Thymus (tissue), 11 donors: ENCODE measurements around the gene TMOD3. TPM values are rescaled to one million over a fixed set of nuclear protein-coding genes. Genes with fewer than 3 reads are reported as not detected.

Experiments
- DNase-seq, 9 donors: peaks; one replicate each; pipeline ENCODE4 v3.0.0-alpha.2; 2013; ENCODE audit warnings: low spot score in 9 of 9, low read depth in 6 of 9, missing footprints in 1 of 9
- H3K27ac ChIP-seq, 2 donors: one replicate each; pipeline ENCODE4 v1.5.1; 2013; ENCODE audit warnings: control low read depth in 1 of 2, low read depth in 1 of 2, low read length in 1 of 2, mild to moderate bottlenecking in 1 of 2, moderate library complexity in 1 of 2
- H3K27me3 ChIP-seq, 2 donors: one replicate each; pipeline ENCODE4 v1.5.1; 2013; ENCODE audit warnings: low read length in 1 of 2; ENCODE audit not compliant: control insufficient read depth in 2 of 2, insufficient read depth in 1 of 2
- H3K36me3 ChIP-seq, 2 donors: one replicate each; pipeline ENCODE4 v1.5.1; 2013; ENCODE audit warnings: low read length in 1 of 2, mild to moderate bottlenecking in 1 of 2, moderate library complexity in 1 of 2; ENCODE audit not compliant: control insufficient read depth in 2 of 2, insufficient read depth in 2 of 2
- H3K4me1 ChIP-seq, 2 donors: one replicate each; pipeline ENCODE4 v1.5.1; 2013; ENCODE audit warnings: low read length in 2 of 2; ENCODE audit not compliant: control insufficient read depth in 2 of 2, insufficient read depth in 2 of 2
- H3K4me3 ChIP-seq, 2 donors: one replicate each; pipeline ENCODE4 v1.5.1; 2013; ENCODE audit warnings: low read length in 2 of 2, control low read depth in 1 of 2, mild to moderate bottlenecking in 1 of 2
- H3K9me3 ChIP-seq, 2 donors: one replicate each; pipeline ENCODE4 v1.5.1; 2013; ENCODE audit warnings: low read length in 1 of 2, mild to moderate bottlenecking in 1 of 2; ENCODE audit not compliant: control insufficient read depth in 2 of 2, insufficient read depth in 1 of 2
- WGBS: extraction: QIAGEN DNeasy Blood & Tissue Kit; methylation state at CpG from one replicate; pipeline ENCODE4 v1.1.7; 2013; 5-methylcytosine and 5-hydroxymethylcytosine counted together
- polyA plus RNA-seq: library from polyadenylated mRNA; stranded (reverse); fragments of 200-250 nt; gene quantifications from one replicate; pipeline ENCODE4 v1.2.3, GENCODE V29; 2013
- total RNA-seq: library from RNA; stranded (reverse); fragments of 120-200 nt; gene quantifications from one replicate; pipeline ENCODE4 v1.2.4, GENCODE V29; 2013
- donor health status: healthy.

TMOD3 gene
- total and polyA plus RNA-seq, 2 donors = 15.8 to 26.3 TPM

DNA sequence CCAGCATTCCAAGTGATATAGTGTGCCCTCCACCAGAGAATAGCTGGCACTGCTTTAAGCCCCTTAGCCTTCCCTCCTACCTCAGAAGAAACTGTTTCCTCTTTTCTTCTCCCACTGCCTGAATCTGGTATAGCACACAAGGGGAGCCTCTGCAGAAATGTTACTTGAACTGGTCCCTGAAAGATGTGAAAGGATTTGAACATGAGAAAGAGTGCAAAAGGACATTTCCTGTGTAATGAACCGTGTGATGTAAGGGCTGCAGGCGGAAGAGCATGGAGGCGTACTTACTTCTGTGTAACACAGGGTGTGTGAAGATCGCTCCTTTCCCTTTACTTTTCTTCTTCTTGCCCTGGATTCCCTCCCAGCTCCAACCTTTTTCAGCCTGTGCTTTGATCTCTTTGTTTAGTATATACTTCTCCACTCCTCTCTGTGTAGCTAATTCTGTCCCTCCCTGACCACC, 8.4 kb downstream of the TMOD3 start:
- 71% methylated on average over 4 of the region's 4 CpGs for WGBS
- H3K4me1 ChIP-seq = peaks cover 4 to 8% of the 10 kb centered on the region in 2 donors
- peak overlapping the region in 1 of 2 donors; percentile 34 for H3K27ac ChIP-seq

DNA sequence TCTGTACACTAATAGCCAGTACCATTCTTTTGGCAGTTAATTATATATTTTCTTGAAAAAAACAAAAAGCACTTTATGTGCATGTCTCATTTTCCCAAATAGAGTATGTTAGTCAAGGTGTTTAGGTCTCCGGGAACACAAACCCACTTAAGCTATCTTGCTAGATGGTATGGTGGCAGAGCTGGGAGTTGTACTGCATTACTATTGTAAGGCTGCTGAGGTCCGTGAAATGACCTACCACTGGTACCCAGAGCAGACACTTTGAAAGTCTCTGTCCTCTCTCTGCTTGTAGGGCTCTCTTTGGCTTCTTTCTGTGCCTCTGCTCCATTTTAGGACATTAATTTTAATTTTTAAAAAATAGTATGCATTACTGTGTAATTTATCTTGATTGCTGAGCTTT, 8.8 kb downstream of the TMOD3 start:
- Histone ChIP-seq H3K4me1 (peaks cover 5 to 12% of the 10 kb centered on the region in 2 donors), H3K36me3 (no peaks in the 10 kb centered on the region), H3K9me3 (no peaks in the 10 kb centered on the region), H3K4me3 (no peak overlapping the region), H3K27ac (no peak overlapping the region), H3K27me3 (no peaks in the 10 kb centered on the region)
- WGBS = 96% methylated on average over 2 of the region's 2 CpGs
- no peak for DNase-seq

More for the DNA sequence above, 8.4 kb downstream of the TMOD3 start:
- Histone ChIP-seq H3K27me3 (no peaks in the 10 kb centered on the region), H3K36me3 (no peaks in the 10 kb centered on the region), H3K9me3 (no peaks in the 10 kb centered on the region), H3K4me3 (no peak overlapping the region)
- DNase-seq = peak in 2 of 9 donors; percentile 21 to 37

DNA sequence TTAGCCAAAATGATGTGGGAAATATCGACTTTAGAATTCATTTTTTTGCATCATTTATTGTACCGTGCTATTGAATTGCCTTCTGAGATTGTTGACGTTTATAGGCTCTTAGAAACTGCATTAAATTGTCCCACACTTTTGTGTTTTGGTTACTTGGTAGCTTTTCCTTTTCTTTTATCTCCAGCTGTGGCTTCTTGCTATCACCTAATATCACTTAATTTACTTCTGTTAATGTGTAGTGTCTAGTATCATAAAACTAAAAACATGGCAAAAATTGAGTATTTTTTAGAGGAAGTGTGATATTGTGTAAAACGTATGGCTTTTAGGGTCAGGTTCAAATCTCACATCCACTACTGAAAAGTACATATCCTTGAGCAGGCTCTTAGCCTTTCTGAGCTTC, 11.2 kb downstream of the TMOD3 start:
- Histone ChIP-seq H3K4me1 (peaks cover 5 to 15% of the 10 kb centered on the region in 2 donors), H3K27me3 (no peaks in the 10 kb centered on the region), H3K4me3 (no peak overlapping the region), H3K36me3 (no peaks in the 10 kb centered on the region), H3K9me3 (no peaks in the 10 kb centered on the region), H3K27ac (no peak overlapping the region)
- 93% methylated on average over 4 of the region's 4 CpGs for WGBS
- DNase-seq = no peak

- H3K9me3 ChIP-seq = no peaks in the 10 kb centered on the region
- H3K27ac ChIP-seq = no peak overlapping the region
- no peak for DNase-seq
- no peak overlapping the region for H3K4me3 ChIP-seq
- 51% methylated on average over 5 of the region's 5 CpGs for WGBS
- H3K4me1 ChIP-seq = peaks cover 5 to 15% of the 10 kb centered on the region in 2 donors
- H3K36me3 ChIP-seq = no peaks in the 10 kb centered on the region
- no peaks in the 10 kb centered on the region for H3K27me3 ChIP-seq
These were observed 12.1 kb downstream of the TMOD3 start for GRCh38 chr15:51841406-51842040.

- DNase-seq = no peak
- H3K4me3 ChIP-seq = no peak overlapping the region
- no peaks in the 10 kb centered on the region for H3K9me3 ChIP-seq
- no peak overlapping the region for H3K27ac ChIP-seq
- H3K4me1 ChIP-seq = peaks cover 9 to 19% of the 10 kb centered on the region in 2 donors
- H3K36me3 ChIP-seq = no peaks in the 10 kb centered on the region
- H3K27me3 ChIP-seq = no peaks in the 10 kb centered on the region
- WGBS = 98% methylated on average over 3 of the region's 3 CpGs
These were observed 12.8 kb downstream of the TMOD3 start for GRCh38 chr15:51842265-51842664.

DNA sequence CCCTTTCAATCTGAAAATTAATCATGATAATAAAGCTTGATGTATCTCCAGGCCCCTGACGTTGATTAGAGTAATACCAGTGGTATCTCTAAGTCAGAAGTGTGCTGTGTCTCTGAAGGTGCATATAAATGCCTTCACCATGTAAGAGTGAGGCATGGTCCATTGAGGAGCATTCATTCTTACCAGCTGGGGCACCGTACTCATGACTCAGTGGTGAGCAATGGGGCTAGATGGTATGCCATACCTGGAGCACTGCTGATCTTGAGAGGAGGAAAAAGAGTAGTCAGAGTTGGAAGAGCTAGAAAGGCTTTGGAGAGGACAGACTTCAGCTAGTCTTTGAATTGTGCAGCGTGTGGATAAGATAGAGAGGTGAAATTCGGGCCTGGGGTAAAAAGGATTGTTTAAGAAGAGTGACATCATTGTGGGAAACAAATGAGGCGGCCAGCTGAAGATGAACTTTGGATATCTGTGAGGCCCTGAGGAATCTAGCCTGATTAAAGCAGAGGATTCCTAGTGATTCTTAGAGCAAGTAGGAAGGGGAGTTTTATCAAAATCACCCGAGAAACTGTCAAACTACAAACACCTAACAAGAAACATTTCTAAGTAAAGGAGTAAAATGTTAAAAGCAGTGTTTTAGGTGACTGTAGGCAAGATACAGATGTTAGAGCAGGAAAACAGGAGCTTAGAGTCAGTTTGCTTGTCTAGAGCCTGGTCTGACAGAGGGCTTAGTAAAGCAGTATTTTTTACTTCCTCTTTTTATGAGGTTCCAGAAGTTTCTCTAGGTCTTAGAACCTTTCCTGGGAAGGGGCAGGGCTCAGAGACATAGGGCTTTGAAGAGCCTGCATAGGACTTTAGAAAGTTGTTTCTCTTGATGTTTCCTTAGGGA, 13.6 kb downstream of the TMOD3 start:
- WGBS = 84% methylated on average over 6 of the region's 6 CpGs
- Histone ChIP-seq H3K27me3 (no peaks in the 10 kb centered on the region), H3K36me3 (no peaks in the 10 kb centered on the region), H3K9me3 (no peaks in the 10 kb centered on the region), H3K27ac (no peak overlapping the region), H3K4me1 (peaks cover 9 to 14% of the 10 kb centered on the region in 2 donors), H3K4me3 (no peak overlapping the region)
- no peak for DNase-seq

DNA sequence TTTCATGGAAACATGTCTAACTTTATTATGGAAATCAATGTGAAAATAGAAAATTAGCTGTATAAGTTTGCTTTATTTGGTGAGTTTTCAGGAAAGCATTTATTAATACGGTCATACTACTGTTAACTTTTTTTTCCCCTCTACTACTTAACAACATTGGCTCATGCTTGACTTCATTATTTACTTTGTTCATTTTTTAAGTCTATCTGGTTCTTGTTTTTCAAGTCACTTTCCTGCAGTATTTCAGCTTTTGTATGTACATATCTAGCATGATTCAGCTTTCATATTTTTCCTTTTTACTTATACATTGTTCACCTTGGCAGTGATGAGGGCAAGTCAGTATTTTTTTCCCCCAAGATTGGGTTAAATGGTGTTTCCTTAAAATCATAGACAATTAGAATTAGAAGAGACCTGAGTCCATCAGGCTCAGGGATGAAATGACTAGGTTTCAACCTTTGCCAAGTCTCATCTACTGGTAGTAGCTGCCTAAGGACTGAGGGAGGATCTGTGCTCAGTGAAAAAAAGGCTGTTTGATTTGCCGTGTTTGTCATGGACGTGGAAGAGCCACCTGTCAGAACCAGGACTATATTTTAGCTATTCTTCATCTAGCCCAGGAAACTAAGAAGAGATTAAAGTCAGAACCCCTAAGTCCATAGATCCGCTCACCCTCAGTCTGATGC, 15.4 kb downstream of the TMOD3 start:
- no peak for DNase-seq
- WGBS = 83% methylated on average over 4 of the region's 4 CpGs
- no peaks in the 10 kb centered on the region for H3K9me3 ChIP-seq
- H3K36me3 ChIP-seq = no peaks in the 10 kb centered on the region
- H3K27me3 ChIP-seq = no peaks in the 10 kb centered on the region
- H3K4me1 ChIP-seq = peaks cover 9 to 14% of the 10 kb centered on the region in 2 donors
- no peak overlapping the region for H3K4me3 ChIP-seq
- no peak overlapping the region for H3K27ac ChIP-seq

DNA sequence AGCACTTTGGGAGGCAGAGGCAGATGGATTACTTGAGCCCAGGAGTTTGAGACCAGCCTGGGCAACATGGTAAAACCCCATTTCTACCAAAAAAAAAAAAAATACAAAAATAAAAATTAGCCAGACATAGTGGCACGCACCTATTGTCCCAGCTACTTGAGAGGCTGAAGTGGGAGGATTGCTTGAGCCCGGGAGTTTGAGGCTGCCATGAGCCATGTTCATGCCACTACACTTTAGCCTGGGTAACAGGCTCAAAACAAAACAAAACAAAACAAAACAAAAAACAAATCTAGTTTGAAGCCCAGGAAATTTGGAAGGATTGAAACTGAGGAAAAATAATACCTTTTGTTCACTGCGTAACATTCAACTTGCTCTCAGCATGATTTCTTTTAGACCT, 16.6 kb downstream of the TMOD3 start:
- Histone ChIP-seq H3K4me1 (peaks cover 9 to 14% of the 10 kb centered on the region in 2 donors), H3K27ac (no peak overlapping the region), H3K4me3 (no peak overlapping the region), H3K27me3 (no peaks in the 10 kb centered on the region), H3K36me3 (no peaks in the 10 kb centered on the region), H3K9me3 (no peaks in the 10 kb centered on the region)
- no peak for DNase-seq
- 97% methylated on average over 3 of the region's 3 CpGs for WGBS
